ENCODE data around the gene CNBP. TPM values are rescaled to one million over a fixed set of nuclear protein-coding genes. Genes with fewer than 3 reads are reported as not detected.
A peak's percentile ranks its signal among the peaks of the same experiment; 100 is the strongest.

The CNBP gene
- total and polyA plus RNA-seq, 9 of the 15 experiments (the other 6 are each of a cell fraction or from before 2014, with no cell fraction given), result 284 to 717 (median 412) TPM

- peak; percentile 56; the same call in 1 of the 2 replicates for TF ChIP-seq ZNF592 (IDR thresholded peaks at IDR 0.05)
- no peak for TF ChIP-seq ZNF282 (CRISPR knock-in tag; IDR thresholded peaks at IDR 0.05)
- TF ChIP-seq ZNF124 (CRISPR knock-in tag; IDR thresholded peaks at IDR 0.05), result no peak
- no peak for TF ChIP-seq RNF219 (CRISPR knock-in tag; IDR thresholded peaks at IDR 0.05)
- TF ChIP-seq TRIM28 (IDR thresholded peaks at IDR 0.05), result no peak
- peak; percentile 78 for TF ChIP-seq CEBPB (tag; IDR thresholded peaks at IDR 0.05)
- TF ChIP-seq MYNN (IDR thresholded peaks at IDR 0.05), result 0 out of 2 replicates have a peak, but pooled peaks have one; percentile 59
- no peak for TF ChIP-seq MYNN (CRISPR knock-in tag; IDR thresholded peaks at IDR 0.05)
- no peak for TF ChIP-seq FOXP1 (CRISPR knock-in tag; IDR thresholded peaks at IDR 0.05)
- TF ChIP-seq MXD1 (CRISPR knock-in tag; IDR thresholded peaks at IDR 0.05; ENCODE audit: borderline replicate concordance, poor library complexity, severe bottlenecking), result no peak
- TF ChIP-seq PTRF (tag; IDR thresholded peaks at IDR 0.05), result no peak
- 0 out of 6 replicates have a peak, but pooled peaks of 1 of the 3 experiments have one; percentile 41 for TF ChIP-seq ZBTB11 (CRISPR knock-in tag; IDR thresholded peaks at IDR 0.05)
- no peak for TF ChIP-seq BRCA1 (IDR thresholded peaks at IDR 0.05)
- TF ChIP-seq BRCA1 (CRISPR knock-in tag; IDR thresholded peaks at IDR 0.05), result no peak
Measured at GRCh38 chr3:129230311-129231019, 46.8 kb upstream of the CNBP start (continued).

All from K562 (cell line).